ENCODE results near the gene EZH1. TPM values are rescaled to one million over a fixed set of nuclear protein-coding genes. Genes with fewer than 3 reads are reported as not detected.

EZH1 gene
- total RNA-seq, 4 donors from 2014 or later: 32.6 to 55.2 (median 47.5) TPM

DNA sequence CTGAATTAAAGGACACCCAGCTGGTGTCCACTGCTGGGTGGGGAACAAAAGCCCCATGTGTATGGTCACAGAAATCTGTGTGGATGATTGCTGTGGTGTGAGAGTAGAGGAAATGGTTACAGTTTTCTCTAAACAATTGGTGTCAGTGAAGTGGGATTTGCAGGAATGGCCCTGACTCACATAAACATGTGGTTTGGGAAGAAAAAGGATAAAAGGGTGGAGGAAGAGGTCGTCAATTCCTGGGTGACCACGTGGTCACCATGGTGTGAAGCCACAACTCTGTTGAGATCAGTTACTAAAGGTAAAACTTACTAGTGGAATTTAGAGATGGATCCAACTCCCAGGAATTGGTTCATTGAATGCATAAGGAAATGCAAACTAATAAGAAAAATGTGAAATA, 89.3 kb downstream of the EZH1 start:
- Histone ChIP-seq H3K36me3 (no peaks in the 10 kb centered on the region), H3K9me3 (no peaks in the 10 kb centered on the region), H3K27ac (no peak overlapping the region), H3K4me1 (peaks cover 13% of the 10 kb centered on the region in 2 donors), H3K4me3 (no peak overlapping the region), H3K27me3 (no peaks in the 10 kb centered on the region)
- in situ Hi-C loops (cut with MboI; ENCODE audit: low sequenced_read_pairs in 4 of 4): no loop called here
- DNase-seq (no peak), ATAC-seq (no peak)
- TF ChIP-seq, protein P1, sequence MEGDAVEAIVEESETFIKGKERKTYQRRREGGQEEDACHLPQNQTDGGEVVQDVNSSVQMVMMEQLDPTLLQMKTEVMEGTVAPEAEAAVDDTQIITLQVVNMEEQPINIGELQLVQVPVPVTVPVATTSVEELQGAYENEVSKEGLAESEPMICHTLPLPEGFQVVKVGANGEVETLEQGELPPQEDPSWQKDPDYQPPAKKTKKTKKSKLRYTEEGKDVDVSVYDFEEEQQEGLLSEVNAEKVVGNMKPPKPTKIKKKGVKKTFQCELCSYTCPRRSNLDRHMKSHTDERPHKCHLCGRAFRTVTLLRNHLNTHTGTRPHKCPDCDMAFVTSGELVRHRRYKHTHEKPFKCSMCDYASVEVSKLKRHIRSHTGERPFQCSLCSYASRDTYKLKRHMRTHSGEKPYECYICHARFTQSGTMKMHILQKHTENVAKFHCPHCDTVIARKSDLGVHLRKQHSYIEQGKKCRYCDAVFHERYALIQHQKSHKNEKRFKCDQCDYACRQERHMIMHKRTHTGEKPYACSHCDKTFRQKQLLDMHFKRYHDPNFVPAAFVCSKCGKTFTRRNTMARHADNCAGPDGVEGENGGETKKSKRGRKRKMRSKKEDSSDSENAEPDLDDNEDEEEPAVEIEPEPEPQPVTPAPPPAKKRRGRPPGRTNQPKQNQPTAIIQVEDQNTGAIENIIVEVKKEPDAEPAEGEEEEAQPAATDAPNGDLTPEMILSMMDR (IDR thresholded peaks at IDR 0.05 in 4 of 5, conservative IDR thresholded peaks at IDR 0.05 in 1 of 5): no peak
- intact Hi-C loops (cut with DNase I; ENCODE audit: low total_unique reads): no loop called here

GRCh38 chr17:42653179-42654124, 91.4 kb downstream of the EZH1 start:
- Histone ChIP-seq H3K27ac (peak overlapping the region; percentile 22 to 78 (median 64)), H3K36me3 (no peaks in the 10 kb centered on the region), H3K4me1 (peaks cover 5 to 8% of the 10 kb centered on the region in 2 donors), H3K27me3 (no peaks in the 10 kb centered on the region), H3K9me3 (no peaks in the 10 kb centered on the region), H3K4me3 (peak overlapping the region; percentile 36 to 50 (median 48))
- intact Hi-C loops (cut with DNase I; ENCODE audit: low total_unique reads) (no loop called here), in situ Hi-C loops (cut with MboI; ENCODE audit: low sequenced_read_pairs in 4 of 4) (no loop called here)
- DNase-seq (peak in 1 of 2 donors; percentile 61), ATAC-seq (peak; percentile 83 to 85)
- TF ChIP-seq, protein P1 (IDR thresholded peaks at IDR 0.05 in 4 of 5, conservative IDR thresholded peaks at IDR 0.05 in 1 of 5): no peak
- peak in 1 of 2 donors; percentile 8 for TF ChIP-seq POLR2A (IDR thresholded peaks at IDR 0.05)

DNA sequence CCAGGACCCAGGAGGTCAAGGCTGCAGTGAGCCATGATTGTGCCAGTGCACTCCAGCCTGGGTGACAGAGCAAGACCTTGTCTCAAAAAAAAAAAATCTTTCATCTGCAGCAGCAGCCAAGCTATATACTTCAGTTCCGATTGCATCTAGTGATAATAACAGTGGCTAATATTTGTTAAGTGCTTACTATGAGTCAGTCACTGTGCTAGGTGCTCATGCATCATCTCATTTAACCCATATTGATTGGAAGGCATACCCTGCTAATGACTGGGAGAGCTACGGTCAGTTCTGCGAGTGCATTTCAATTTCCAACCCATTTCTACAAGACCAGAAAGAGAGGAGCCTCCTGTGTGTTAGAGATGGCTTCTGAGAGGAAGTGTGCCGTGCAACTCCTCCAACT, 93.4 kb downstream of the EZH1 start:
- H3K4me1 ChIP-seq: peaks cover 5 to 8% of the 10 kb centered on the region in 2 donors
- no peaks in the 10 kb centered on the region for H3K36me3 ChIP-seq
- in situ Hi-C loops (cut with MboI; ENCODE audit: low sequenced_read_pairs in 4 of 4): no loop called here
- no peaks in the 10 kb centered on the region for H3K27me3 ChIP-seq
- no peak for TF ChIP-seq POLR2A (IDR thresholded peaks at IDR 0.05)
- TF ChIP-seq, protein P1 (IDR thresholded peaks at IDR 0.05 in 4 of 5, conservative IDR thresholded peaks at IDR 0.05 in 1 of 5): no peak
- no peak overlapping the region for H3K4me3 ChIP-seq
- H3K9me3 ChIP-seq: no peaks in the 10 kb centered on the region
- DNase-seq (no peak), ATAC-seq (no peak)
- intact Hi-C loops (cut with DNase I; ENCODE audit: low total_unique reads): no loop called here
- H3K27ac ChIP-seq: no peak overlapping the region

Small RNA genes lying within 50 kb of the gene (microRNA-seq; reads per million reads assigned to microRNA genes)
- 1.2 to 1.7 reads per million in 2 donors for gene MIR6780A (ENCODE audit: borderline replicate concordance in 2 of 2)

Other genes with a start within 250 kb of the EZH1 start
- 10 to 100 TPM; 16.4 to 30.1 (median 24.1) TPM for gene NAGLU, start 208.8 kb downstream of the EZH1 start, total RNA-seq
- gene HSD17B1, start 192.1 kb downstream of the EZH1 start, total RNA-seq: under 1 TPM in 3 of 4 donors, not detected in 1; 0.33 to 0.66 (median 0.47) TPM
- gene COASY, start 182.9 kb downstream of the EZH1 start, total RNA-seq: 10 to 100 TPM; 22.4 to 39.9 (median 27.5) TPM
- 10 to 100 TPM; 49.7 to 81.9 (median 53.8) TPM for gene MLX, start 177.9 kb downstream of the EZH1 start, total RNA-seq
- 1 to 10 TPM in 2 of 4 donors, under 1 TPM in 2; 0.46 to 2.7 (median 1.4) TPM for gene PSMC3IP, start 167.3 kb downstream of the EZH1 start, total RNA-seq
- 10 to 100 TPM; 50.7 to 65.5 (median 60.5) TPM for gene RETREG3, start 135.7 kb downstream of the EZH1 start, total RNA-seq
- 100 to 1,000 TPM in 1 of 4 donors, 10 to 100 TPM in 3; 54.7 to 125 (median 91.7) TPM for gene TUBG1, start 135.4 kb downstream of the EZH1 start, total RNA-seq
- gene TUBG2, start 85.8 kb downstream of the EZH1 start, total RNA-seq: 1 to 10 TPM; 3.9 to 5.2 (median 4.2) TPM
- 10 to 100 TPM; 13.4 to 36.0 (median 31.3) TPM for gene PLEKHH3, start 68.0 kb downstream of the EZH1 start, total RNA-seq
- 1 to 10 TPM; 2.0 to 4.6 (median 4.0) TPM for gene CCR10, start 63.2 kb downstream of the EZH1 start, total RNA-seq
- gene CNTNAP1, start 62.5 kb downstream of the EZH1 start, total RNA-seq: under 1 TPM; 0.22 to 0.41 (median 0.40) TPM
- 10 to 100 TPM; 17.5 to 31.2 (median 20.7) TPM for gene RAMP2, start 16.2 kb upstream of the EZH1 start, total RNA-seq
- gene VPS25, start 28.4 kb upstream of the EZH1 start, total RNA-seq: 10 to 100 TPM; 44.8 to 54.6 (median 53.5) TPM
- not detected for gene WNK4, start 35.6 kb upstream of the EZH1 start, total RNA-seq
- gene COA3, start 53.7 kb upstream of the EZH1 start, total RNA-seq: 100 to 1,000 TPM in 1 of 4 donors, 10 to 100 TPM in 3; 76.2 to 104 (median 86.8) TPM
- gene CNTD1, start 53.8 kb upstream of the EZH1 start, total RNA-seq: not detected
- 100 to 1,000 TPM in 1 of 4 donors, 10 to 100 TPM in 3; 82.3 to 102 (median 88.0) TPM for gene BECN1, start 79.2 kb upstream of the EZH1 start, total RNA-seq
- gene PSME3, start 88.4 kb upstream of the EZH1 start, total RNA-seq: 100 to 1,000 TPM in 1 of 4 donors, 10 to 100 TPM in 3; 84.2 to 101 (median 88.7) TPM
- gene AOC2, start 99.5 kb upstream of the EZH1 start, total RNA-seq: 1 to 10 TPM in 2 of 4 donors, under 1 TPM in 2; 0.81 to 1.2 (median 1.0) TPM
- gene AOC3, start 106.2 kb upstream of the EZH1 start, total RNA-seq: 1 to 10 TPM; 2.2 to 7.2 (median 4.2) TPM
- gene G6PC1, start 155.8 kb upstream of the EZH1 start, total RNA-seq: under 1 TPM in 2 of 4 donors, not detected in 2; 0.36 to 0.47 TPM
- gene AARSD1, start 219.4 kb upstream of the EZH1 start, total RNA-seq: 10 to 100 TPM; 21.4 to 30.1 (median 26.5) TPM
- 10 to 100 TPM; 29.1 to 68.3 (median 31.0) TPM for gene PTGES3L, start 235.0 kb upstream of the EZH1 start, total RNA-seq
- gene RUNDC1, start 235.5 kb upstream of the EZH1 start, total RNA-seq: 10 to 100 TPM; 13.8 to 19.8 (median 16.4) TPM